ENCODE measurements around the gene STAB2.

Gene STAB2

GRCh38 chr12:103547929-103548328 lies 39.1 kb upstream of the STAB2 start:
- H3K27ac ChIP-seq (ENCODE audit: low read depth, low read length) = no peak overlapping the region
- no peak for TF ChIP-seq CTCF (IDR thresholded peaks at IDR 0.05; ENCODE audit: low read depth, low read length, poor library complexity, severe bottlenecking)
- TF ChIP-seq EZH2phosphoT487 (IDR thresholded peaks at IDR 0.05; ENCODE audit: borderline replicate concordance, low read length) = no peak
- H3K36me3 ChIP-seq (ENCODE audit: control insufficient read depth, low read length) = no peaks in the 10 kb centered on the region

GRCh38 chr12:103548622-103549601 lies 38.2 kb upstream of the STAB2 start:
- Histone ChIP-seq H3K79me2 (ENCODE audit: control insufficient read depth, low read length) (no peaks in the 10 kb centered on the region), H3K9me3 (ENCODE audit: control insufficient read depth, insufficient read depth, low read length) (no peaks in the 10 kb centered on the region), H3F3A (ENCODE audit: control insufficient read depth, insufficient read depth) (no peaks in the 10 kb centered on the region), H3K27ac (ENCODE audit: low read depth, low read length) (no peak overlapping the region), H3K4me3 (ENCODE audit: low read length) (no peak overlapping the region), H4K20me1 (ENCODE audit: control insufficient read depth, insufficient read depth, low read depth, low read length) (no peaks in the 10 kb centered on the region), H3K36me3 (ENCODE audit: control insufficient read depth, low read length) (no peaks in the 10 kb centered on the region), H3K4me2 (ENCODE audit: low read length) (no peak overlapping the region), H3K9me2 (replicated peaks; ENCODE audit: control insufficient read depth, low read length) (no peaks in the 10 kb centered on the region), H3K4me1 (ENCODE audit: control insufficient read depth, low read length) (no peaks in the 10 kb centered on the region), H3K27me3 (ENCODE audit: control insufficient read depth, low read length) (no peaks in the 10 kb centered on the region; the same call in 1 of the 2 replicates)
- TF ChIP-seq EZH2phosphoT487 (IDR thresholded peaks at IDR 0.05; ENCODE audit: borderline replicate concordance, low read length) (no peak), CTCF (IDR thresholded peaks at IDR 0.05; ENCODE audit: low read depth, low read length, poor library complexity, severe bottlenecking) (peak; percentile 88)

More at GRCh38 chr12:103547929-103548328, 39.1 kb upstream of the STAB2 start:
- no peaks in the 10 kb centered on the region for H3K79me2 ChIP-seq (ENCODE audit: control insufficient read depth, low read length)
- no peaks in the 10 kb centered on the region for H3K4me1 ChIP-seq (ENCODE audit: control insufficient read depth, low read length)
- no peaks in the 10 kb centered on the region for H3K9me3 ChIP-seq (ENCODE audit: control insufficient read depth, insufficient read depth, low read length)
- H3F3A ChIP-seq (ENCODE audit: control insufficient read depth, insufficient read depth) = no peaks in the 10 kb centered on the region
- no peaks in the 10 kb centered on the region for H3K9me2 ChIP-seq (replicated peaks; ENCODE audit: control insufficient read depth, low read length)
- no peak overlapping the region for H3K4me3 ChIP-seq (ENCODE audit: low read length)
- H4K20me1 ChIP-seq (ENCODE audit: control insufficient read depth, insufficient read depth, low read depth, low read length) = no peaks in the 10 kb centered on the region
- H3K27me3 ChIP-seq (ENCODE audit: control insufficient read depth, low read length) = no peaks in the 10 kb centered on the region; the same call in 1 of the 2 replicates
- H3K4me2 ChIP-seq (ENCODE audit: low read length) = no peak overlapping the region

GRCh38 chr12:103556890-103557627 lies 30.0 kb upstream of the STAB2 start:
- no peaks in the 10 kb centered on the region for H3K79me2 ChIP-seq (ENCODE audit: control insufficient read depth, low read length)
- H4K20me1 ChIP-seq (ENCODE audit: control insufficient read depth, insufficient read depth, low read depth, low read length) = no peaks in the 10 kb centered on the region
- H3K27me3 ChIP-seq (ENCODE audit: control insufficient read depth, low read length) = no peaks in the 10 kb centered on the region
- TF ChIP-seq CTCF (IDR thresholded peaks at IDR 0.05; ENCODE audit: low read depth, low read length, poor library complexity, severe bottlenecking) = no peak
- TF ChIP-seq EZH2phosphoT487 (IDR thresholded peaks at IDR 0.05; ENCODE audit: borderline replicate concordance, low read length) = no peak
- no peaks in the 10 kb centered on the region for H3K9me3 ChIP-seq (ENCODE audit: control insufficient read depth, insufficient read depth, low read length)
- no peak overlapping the region for H3K27ac ChIP-seq (ENCODE audit: low read depth, low read length)
- no peaks in the 10 kb centered on the region for H3K9me2 ChIP-seq (replicated peaks; ENCODE audit: control insufficient read depth, low read length)
- no peak overlapping the region for H3K4me3 ChIP-seq (ENCODE audit: low read length)
- H3F3A ChIP-seq (ENCODE audit: control insufficient read depth, insufficient read depth) = no peaks in the 10 kb centered on the region
- H3K4me2 ChIP-seq (ENCODE audit: low read length) = no peak overlapping the region
- no peaks in the 10 kb centered on the region for H3K4me1 ChIP-seq (ENCODE audit: control insufficient read depth, low read length)
- H3K36me3 ChIP-seq (ENCODE audit: control insufficient read depth, low read length) = no peaks in the 10 kb centered on the region

All from DOHH2 (cell line).